HG02571 (cell line): ENCODE data around the gene GOLGA5.
"Not testable (repeated sequence)": the region's sequence is repeated elsewhere in the genome, so short reads cannot be mapped to it uniquely, and the experiment has no call there.

Experiments used
- ATAC-seq: cut with Tn5 transposase; IDR thresholded peaks from one replicate; pipeline ENCODE4 v1.9.1; 2021; ENCODE audit warnings: mild to moderate bottlenecking, moderate library complexity; ENCODE audit not compliant: unreplicated experiment

GOLGA5 gene

DNA sequence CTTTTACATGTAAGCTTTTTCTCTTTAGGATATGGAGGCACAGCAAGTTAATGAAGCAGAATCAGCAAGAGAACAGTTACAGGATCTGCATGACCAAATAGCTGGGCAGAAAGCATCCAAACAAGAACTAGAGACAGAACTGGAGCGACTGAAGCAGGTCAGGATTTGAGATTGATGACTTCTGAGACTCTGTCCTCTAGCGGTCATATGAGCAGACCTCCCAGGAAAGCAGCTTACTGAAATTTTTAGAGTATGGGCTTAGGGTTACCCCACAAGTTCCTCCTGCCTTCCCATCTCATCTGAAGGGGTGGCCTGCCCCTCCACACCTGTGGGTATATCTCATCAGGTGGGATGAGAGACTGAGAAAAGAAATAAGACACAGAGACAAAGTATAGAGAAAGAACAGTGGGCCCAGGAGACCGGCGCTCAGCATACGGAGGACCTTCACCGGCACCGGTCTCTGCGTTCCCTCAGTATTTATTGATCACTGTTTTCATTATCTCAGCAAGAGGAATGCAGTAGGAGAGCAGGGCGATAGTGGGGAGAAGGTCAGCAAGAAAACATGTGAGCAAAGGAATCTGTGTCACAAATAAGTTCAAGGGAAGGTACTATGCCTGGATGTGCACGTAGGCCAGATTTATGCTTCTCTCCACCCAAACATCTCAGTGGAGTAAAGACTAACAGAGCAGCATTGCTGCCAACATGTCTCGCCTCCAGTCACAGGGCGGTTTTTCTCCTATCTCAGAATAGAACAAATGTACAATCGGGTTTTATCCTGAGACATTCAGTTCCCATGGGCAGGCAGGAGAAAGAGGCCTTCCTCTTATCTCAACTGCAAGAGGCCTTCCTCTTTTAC is 25.8 kb downstream of the GOLGA5 start:
- not testable (repeated sequence) for ATAC-seq

DNA sequence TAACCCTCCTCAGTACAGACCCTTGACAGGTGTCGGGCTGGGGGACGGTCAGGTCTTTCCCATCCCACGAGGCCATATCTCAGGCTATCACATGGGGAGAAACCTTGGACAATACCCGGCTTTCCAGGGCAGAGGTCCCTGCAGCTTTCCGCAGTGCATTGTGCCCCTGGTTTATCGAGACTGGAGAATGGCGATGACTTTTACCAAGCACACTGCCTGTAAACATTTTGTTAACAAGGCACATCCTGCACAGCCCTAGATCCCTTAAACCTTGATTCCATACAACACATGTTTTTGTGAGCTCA is 26.4 kb downstream of the GOLGA5 start:
- ATAC-seq = not testable (repeated sequence)

DNA sequence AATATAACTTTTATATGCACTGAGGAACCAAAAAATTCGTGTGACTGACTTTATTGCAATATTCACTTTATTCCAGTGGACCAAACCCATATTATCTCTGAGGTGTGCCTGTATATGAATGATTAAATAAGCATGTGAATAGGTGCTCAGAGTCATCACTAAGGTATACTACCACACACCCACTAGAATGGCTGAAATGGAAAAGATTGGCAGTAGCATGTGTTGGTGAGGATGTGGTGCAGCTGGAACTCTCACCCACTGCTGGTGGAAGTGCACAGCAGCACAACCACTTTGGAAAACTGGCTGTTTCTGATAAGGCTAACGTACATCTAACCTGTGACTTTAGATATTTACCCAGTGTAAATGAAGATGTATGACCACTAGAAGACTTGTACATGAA is 36.8 kb downstream of the GOLGA5 start:
- no peak for ATAC-seq

DNA sequence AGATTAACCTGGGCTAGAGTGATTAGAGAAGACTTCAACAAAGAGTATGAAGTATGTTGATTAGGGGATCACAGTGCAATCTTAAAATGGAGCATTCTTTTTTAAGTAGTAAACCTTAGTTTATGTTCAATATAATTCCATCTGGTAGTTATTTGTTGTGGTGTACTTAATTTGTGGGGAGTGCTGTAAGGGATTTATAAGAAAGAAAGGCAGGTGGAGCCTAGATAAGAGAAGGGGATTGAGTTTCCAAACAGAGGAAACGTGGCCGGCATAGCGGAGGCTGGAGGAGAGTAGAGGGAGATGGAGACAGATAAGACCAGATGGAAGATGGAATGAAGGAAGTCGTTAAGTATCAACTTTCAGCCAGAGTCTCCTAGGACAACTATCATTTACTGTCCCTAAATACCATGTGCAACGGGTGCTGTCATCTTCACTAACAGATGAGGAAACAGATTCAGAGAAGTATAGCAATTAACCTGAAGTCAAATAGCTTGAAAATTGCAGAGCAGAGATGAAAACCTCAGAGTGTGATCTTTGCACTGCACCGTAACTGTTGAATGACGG is 38.1 kb downstream of the GOLGA5 start:
- no peak for ATAC-seq

DNA sequence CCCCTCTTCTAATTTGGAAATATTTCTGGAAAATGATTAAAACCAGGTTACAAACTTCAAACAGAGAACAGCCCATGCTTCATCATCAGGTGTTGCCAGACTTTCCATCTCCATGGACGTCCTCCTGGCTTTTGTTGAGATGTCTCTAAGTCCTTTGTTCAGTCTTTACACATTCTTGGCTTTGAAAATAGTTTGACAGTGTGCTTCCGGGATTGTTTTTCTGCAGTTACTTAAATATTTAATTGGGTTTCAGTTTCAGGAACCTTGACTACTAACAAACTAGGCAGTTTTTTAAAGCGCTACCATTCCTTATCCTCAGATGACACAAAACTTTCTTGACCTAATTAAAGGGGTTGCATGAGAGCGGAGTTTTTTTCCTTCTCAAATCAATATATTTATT is 47.8 kb downstream of the GOLGA5 start:
- no peak for ATAC-seq

DNA sequence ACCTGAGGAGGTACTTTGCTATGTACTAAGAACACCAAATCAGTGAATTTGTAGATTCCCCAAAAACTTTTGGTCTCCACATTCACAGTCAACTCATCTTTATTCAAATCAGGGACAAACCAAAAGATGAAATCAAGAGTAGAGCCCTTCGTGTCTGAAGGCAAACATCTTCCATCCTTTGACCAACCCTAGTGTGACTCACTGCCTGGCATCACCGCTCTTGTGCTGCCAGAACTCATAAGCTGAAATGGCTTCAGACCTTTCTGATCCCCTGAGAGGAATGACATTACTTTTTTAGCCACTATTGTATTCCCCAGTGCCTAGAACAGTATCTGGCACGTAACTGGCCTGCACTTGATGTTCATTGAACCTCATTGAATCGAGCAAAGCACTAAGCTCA is 50.1 kb downstream of the GOLGA5 start:
- no peak for ATAC-seq

DNA sequence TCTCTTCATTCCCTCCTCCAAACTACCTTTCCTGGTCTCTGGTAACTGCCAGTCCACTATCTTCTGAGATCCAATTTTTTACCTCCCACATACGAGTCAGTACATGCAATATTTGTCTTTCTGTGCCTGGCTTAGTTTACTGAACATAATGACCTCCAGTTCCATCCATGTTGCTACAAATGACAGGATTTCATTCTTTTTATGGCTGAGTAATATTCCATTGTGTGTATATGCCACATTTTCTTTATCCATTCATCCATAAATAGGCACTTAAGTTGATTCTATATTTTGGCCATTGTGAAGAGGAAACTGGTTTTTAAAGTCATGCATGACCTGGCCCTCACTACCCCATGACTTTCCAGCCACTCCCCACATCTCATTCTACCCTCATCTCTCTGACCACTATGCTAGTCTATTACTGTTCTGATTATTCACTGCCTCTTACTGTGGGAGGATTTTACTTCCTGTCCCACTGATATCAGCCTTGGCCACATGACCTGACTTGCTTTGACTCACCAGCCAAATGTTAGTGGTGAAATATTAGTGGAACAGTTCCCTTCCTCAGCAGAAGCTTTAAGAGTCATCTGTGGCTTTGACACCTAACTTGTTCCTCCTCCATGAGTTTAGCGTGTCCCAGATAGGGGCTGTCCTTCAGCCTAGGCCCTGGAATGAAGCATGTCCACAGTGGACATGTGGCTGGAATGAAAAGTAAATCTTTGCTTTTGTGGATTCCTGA is 52.2 kb downstream of the GOLGA5 start:
- ATAC-seq = peak; percentile 83

DNA sequence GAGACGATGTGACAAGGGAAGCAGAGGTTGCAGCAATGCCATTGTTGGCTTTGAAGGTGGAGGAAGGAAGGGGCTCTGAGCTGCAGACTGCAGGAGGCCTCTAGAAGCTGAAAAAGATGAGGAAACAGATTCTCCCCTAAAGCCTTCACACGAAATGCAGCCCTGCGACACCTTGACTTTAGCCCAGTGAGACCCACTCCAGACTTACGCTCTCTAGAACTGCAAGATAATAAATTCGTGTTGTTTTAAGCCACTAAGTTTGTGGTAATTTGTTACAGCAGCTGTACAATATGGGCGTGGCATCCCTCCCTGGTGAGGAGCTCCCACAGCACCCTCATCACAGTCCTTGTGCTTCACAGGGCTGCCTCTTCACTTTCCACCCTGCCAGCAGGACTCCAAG is 53.2 kb downstream of the GOLGA5 start:
- ATAC-seq = no peak

DNA sequence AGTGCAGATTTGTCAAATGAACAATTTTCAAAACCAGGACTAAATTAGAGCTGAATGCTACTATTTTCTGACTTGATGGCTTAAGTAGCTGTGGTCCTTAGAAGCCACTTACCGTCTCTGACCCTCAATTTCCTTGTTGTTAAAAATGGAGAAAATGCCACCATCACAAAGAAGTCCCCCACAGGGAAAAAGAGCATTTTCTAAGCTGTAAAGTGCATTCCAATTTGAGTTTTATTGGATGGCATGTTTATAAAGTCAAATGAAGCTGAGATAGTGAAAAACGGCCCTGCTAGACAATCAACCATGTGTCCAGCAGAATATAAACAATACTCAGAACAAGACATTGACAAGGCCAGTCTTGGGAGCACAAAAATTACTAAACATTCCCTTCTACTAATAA is 53.6 kb downstream of the GOLGA5 start:
- no peak for ATAC-seq

DNA sequence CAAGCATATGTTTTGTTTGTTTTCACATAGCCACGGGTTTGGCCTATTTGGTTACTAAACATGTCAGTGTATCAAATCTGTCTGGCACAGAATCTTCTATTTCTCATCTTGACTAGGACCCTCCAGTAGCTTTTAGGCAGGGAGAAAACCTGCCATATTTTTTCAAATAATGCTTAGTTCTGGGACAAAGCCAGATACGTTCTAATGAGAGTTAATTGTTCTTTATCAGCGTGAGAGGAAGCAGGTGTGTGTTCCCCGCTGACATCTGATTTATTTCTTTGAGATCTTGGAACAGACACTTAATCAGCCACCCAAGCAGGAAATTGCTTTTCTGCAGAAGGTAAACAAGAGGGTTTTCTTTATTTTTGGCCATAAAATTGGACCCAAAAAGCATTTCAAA is 54.8 kb downstream of the GOLGA5 start:
- no peak for ATAC-seq

DNA sequence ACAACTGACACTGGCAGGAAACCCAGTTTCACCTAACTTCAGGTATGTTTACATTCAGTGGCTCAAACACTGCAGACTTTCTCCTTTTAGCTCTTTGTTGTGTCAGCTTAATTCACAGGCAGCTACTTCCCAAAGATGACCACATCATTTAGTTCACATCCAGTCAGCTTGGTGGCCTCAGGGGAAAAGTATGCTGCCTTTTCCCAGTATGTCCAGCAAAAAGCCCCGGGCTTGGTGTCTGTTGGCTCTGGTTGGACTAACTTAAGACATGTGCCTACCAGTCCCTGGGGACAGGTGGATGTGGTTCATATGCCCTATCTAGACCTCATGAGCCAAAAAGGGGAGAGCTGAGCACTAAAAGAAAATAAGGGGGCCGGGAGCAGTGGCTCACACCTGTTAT is 56.4 kb downstream of the GOLGA5 start:
- no peak for ATAC-seq

DNA sequence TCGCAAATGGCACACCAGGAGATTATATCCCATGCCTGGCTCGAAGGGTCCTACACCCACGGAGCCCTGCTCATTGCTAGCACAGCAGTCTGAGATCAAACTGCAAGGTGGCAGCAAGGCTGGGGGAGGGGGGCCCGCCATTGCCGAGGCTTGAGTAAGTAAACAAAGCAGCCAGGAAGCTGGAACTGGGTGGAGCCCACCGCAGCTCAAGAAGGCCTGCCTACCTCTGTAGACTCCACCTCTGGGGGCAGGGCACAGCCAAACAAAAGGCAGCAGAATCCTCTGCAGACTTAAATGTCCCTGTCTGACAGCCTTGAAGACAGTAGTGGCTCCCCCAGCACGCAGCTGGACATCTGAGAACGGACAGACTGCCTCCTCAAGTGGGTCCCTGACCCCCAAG is 59.0 kb downstream of the GOLGA5 start:
- not testable (repeated sequence) for ATAC-seq

DNA sequence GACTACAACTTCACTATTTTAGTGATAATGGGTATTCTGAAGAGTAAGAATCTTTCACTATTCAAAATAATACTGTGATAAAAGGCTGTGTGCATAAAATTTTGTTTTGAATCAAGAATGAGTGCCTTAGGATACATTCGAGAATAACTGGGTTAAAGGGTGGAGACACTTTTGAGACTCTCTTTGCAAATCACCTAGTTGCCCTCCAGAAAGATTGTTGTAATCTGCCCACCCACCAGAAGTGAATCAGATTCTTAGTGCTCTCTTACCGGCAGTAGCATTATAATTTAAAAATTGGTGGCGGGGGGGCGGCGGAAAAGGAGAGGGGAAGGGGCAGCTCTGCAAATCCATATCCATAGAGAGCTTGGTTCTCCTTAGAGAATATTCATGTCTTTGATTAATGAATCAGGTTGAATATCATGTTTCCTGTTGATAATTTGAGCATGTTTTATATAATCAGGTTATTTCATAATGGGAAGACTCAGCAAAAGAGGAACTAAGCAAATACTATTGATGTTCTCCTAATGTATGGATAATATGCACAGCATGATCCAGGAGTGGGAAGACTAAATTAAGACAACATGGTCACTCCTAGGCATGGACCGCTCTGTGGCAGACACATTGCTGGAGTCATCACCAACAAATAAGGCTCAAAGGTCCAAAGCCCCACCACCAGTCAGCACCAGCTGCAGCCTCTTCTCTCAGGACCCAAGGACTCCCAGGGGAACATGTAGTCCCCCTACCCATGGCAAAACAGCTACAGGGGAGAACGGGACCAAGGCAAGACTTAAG is 66.1 kb downstream of the GOLGA5 start:
- no peak for ATAC-seq

DNA sequence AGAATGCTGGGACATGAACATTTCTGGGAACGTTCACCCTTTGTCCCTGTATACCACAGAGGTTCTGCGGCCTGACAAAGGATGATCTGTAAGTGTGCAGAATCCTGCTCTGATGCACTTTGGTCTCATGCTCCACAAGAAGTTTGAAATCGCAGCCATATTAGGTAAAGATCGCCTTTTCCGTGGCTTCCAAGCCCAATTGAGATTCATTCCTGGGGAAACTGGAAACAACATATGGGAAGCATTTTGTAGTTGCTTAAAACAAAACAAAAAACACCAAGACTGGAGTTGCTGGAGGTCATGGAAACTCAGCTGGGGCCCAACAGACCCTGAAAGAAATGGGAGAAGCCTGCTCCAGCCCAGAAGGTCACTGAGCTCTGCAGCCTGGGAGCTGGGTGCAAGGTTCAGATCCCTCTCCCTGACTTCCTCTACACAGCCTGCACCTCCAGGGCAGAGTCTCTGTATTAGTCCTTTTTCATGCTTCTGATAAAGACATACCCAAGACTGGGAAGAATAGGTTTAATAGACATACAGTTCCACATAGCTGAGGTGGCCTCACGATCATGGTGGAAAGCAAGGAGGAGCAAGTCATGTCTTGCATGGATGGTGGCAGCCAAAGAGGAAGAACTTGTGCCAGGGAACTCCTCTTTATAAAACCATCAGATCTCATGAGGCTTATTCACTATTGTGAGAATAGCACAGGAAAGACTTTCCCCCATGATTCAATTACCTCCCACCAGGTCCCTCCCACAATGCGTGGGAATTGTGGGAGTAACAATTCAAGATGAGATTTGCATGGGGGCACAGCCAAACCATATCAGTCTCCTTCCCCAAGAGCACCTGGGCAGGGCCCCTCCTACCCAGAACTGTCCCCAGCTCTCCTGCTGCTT is 68.0 kb downstream of the GOLGA5 start:
- no peak for ATAC-seq

DNA sequence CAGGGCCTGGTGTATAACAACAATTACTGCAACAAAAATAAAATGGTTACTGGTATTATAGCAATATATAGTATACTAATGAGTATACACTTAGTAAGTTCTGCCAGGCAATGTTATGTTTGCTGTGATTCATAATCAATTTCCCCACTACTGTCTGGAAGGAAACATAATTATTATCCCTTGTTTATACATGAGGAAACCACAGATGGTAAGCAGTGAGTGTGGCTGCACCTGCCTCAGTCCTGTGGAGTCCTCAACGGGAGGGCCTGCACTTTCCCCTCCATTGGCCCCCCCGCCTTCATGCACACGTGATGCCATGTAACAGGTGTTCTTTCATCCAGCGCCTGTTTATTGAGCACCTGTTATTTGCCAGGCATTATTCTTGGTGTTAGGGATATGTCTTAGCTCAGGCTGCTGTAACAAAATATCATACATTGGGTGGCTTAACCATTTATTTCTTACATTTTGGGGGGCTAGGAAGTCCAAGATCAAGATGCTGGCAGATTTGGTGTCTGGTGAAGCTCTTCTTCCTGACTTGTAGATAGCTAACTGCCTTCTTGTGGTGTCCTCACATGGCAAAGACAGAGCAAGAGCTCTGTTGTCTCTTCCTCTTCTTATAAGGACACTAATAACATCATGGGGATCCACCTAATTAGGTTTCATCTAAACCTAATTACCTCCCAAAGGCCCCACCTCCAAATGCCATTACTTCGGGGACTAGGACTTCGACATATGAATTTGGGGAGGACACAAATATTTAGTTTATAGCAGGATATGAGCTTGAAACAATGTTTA is 69.4 kb downstream of the GOLGA5 start:
- ATAC-seq = no peak

DNA sequence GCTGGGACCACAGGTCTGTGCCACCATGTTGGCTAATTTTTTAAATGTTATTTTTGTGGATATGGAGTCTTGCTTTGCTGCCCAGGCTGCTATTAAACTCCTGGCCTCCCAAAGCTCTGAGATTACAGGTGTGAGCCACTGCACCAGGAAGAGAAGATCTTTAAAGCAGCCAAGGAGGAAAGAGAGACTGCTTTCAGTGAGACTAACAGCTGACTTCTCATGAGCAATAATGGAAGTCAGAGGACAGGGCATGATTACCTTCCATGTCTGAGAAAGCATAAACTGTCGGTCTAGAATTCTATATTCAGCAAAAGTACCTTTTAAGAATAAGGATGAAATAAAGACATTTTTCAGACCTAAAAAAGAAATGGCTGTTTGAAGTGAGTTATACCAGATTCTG is 71.6 kb downstream of the GOLGA5 start:
- ATAC-seq = no peak

DNA sequence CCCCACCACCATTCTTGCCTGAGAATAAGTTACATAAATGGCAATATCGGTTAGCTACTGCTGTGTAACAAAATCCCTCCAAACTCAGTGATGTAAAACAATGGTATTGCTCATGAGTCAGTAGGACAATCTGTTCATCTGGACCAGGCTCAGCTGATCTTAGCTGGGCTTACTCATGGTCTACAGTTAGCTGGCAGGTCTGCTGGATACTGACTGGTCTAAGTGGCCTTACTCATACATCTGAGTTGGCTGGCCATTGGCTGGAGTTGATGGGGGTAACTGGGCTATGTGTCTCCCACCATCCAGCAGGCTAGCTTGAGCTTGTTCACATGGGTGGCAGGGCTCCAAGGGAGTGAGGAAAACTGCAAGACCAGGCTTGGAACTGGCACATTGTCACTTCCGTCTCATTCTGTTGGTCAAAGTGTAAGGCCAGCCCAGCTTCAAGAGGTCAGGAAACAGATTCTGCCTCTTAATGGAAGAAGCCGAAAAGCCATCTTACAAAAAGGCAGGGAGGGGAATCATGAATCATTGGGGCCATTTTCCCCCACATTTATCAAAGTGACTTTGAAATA is 72.2 kb downstream of the GOLGA5 start:
- ATAC-seq = no peak

DNA sequence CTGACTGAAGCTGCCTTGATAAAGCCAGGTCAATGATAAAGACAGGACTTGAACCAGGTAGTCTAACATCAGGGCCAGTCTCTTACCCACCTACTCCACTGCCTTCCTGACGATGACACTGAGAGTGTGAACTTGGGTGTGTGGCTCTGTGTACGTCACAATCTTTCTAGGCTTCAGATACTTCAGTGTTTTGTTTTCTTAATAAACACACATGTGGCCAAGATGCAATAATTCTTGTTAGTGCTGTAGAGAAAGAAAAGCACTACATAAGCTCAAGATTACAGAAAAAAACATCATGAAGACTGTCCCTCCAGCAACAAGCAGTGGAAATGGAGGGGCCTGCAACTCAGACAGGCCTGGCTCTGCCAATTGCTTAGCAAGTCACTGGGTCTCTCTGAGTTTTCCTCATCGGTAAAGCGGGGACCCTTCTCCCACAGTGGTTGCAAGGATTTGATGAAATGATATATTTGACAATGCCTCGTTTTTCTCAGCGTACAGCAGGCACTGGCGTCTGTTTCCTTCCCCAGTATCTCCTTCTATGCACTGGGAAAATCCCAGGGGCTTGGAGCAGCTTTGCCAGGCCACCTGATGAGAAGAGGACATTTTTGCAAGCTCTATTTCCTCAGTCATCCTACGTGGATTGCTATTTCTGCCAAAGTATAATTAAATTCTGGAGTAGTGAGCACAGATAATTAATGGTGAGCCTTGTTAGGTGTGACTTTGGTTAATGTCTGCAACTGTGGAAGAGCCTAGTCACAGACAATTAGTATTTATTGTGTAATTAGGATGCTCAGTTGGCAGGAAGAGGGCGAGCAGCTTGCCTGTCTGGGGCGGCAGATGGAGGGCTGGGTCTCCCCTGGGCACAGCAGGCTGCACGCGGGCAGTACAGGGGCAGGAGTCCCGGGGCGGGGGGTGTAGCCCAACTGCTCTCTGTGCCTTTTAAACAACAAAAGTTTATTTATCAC is 73.1 kb downstream of the GOLGA5 start:
- no peak for ATAC-seq
